Measurements from ENCODE around the gene CATSPERZ.
"Not testable (repeated sequence)": the region's sequence is repeated elsewhere in the genome, so short reads cannot be mapped to it uniquely, and the experiment has no call there.

CATSPERZ gene

GRCh38 chr11:64321026-64321425, 20.9 kb downstream of the CATSPERZ start:
- DNase-seq, result no peak

- DNase-seq, result no peak
These were observed 21.4 kb downstream of the CATSPERZ start for GRCh38 chr11:64321533-64321932.

DNA sequence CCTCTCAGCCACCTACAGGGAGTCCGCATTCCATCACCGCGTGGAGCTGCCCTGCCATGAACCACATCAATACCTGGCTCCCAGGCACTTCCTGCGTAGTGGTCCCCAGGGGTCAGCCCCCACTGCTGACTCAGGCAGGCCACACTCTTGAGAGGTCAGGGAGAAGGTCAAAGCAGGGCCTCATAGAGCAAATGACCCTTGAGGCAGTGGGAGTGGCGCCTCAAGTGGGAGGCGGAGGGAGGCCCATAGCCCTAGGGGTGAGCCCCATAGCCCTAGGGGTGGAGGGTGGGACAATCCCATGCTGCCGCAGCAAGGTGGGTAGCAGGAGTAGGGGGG, 22.7 kb downstream of the CATSPERZ start:
- no peak for DNase-seq

GRCh38 chr11:64323373-64323772, 23.2 kb downstream of the CATSPERZ start:
- DNase-seq, result no peak

GRCh38 chr11:64323984-64324383, 23.8 kb downstream of the CATSPERZ start:
- DNase-seq, result not testable (repeated sequence)

DNA sequence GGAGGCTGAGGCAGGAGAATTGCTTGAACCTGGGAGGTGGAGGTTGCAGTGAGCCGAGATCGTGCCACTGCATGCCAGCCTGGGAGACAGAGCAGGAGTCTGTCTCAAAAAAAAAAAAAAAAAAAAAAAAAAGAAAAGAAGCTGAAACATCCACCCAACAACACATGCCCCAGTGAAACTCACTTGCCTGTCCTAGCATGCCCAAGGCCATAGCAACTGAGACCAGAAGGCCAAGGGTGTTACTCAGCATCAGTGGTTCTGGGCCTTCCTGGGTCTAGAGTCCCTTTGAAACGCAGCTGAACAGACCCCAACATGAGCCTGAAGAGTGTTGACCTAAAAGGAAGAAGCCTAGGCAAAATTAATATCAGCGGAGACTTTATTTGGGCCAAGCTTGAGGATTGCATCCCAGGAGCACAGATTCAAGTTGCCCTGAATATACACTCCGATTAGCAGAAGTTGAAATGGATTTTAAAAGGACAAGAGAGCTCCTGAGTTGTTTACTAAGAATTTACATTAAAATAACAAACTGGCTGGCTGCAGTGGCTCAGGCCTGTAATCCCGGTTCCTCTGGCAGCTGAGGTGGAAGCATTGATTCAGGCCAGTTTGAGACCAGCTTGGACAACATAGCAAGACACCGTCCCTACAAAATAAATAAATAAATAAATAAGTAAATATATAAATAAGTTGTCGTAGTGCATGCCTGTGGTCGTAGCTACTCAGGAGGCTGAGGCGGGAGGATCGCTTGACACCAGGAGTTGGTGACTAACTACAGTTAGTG, 24.7 kb downstream of the CATSPERZ start:
- DNase-seq, result no peak

DNA sequence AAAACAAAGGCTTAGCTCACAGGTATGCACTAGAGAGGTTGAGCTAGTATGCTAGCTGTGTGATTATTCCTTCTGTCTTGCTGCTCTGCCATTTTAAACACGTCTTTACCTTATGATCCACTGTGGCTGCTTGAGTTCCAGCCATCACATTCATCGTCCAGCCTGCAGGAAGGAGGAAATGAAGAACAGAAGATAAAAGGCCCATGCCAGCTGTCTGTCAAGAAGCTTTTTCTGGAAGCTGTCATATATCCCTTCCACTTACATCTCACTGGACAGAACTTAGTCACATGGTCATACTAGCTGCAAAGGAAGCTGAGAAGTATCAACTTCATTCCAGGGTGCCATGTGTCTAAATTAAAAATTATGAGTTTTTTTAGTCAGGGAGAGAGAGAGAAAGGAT, 27.2 kb downstream of the CATSPERZ start:
- DNase-seq, result no peak

DNA sequence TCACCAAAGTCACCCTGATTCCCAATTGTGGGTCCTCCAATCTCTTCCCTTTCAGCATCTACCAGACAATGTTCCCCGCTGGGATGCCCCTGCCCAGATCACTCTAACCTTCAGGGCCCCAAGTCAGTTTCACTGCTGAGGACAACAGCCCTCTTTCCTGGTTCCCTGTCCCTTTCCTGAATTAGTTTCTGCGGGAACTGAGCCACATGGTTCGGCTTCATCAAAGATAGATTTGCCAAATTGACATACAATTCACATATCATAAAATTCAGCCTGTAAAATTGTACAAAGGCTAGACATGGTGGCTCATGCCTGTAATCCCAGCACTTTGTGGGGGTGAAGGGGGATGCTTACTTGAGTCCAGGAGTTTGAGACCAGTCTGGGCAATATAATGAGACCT, 27.8 kb downstream of the CATSPERZ start:
- no peak for DNase-seq

- DNase-seq, result no peak
These were observed 30.7 kb downstream of the CATSPERZ start for GRCh38 chr11:64330888-64331287.

DNA sequence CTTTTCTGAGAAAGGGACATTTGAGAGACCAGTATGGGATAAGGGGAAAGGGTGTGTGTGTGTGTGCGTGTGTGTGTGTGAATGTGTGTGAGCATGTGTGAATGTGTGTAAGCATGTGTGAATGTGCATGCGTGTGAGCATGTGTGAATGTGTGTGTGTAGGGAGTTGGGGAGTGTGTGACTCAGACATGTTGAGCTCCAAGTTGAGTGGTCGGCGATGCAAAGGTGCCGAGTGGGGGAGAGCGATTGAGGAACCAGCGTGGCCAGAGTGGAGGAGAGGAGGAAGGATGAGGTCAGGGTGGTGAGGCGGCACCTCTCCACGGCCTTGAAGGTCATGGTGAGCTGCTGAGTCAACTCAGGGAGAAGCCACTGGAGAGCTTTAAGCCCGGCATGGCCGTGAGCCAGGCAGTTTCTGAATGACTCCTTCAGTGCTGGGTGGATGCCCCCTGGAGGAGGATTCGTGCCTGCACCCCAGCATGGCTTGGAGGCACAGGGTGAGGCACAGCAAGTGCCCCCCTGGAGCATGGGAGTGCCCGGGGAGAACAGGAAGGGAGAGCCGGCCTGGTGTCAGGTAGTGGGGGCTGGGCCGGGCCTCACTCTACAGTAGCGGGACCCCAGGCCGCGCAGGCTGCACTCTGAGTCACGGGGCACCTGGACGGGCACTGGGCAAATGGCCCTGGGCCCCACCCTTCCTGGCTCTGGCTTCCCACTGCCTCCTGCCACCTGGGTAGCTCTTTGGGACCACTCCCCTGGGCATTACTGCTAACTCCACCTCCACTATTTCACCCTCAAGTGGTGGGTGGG, 31.6 kb downstream of the CATSPERZ start:
- DNase-seq, result peak; percentile 76

DNA sequence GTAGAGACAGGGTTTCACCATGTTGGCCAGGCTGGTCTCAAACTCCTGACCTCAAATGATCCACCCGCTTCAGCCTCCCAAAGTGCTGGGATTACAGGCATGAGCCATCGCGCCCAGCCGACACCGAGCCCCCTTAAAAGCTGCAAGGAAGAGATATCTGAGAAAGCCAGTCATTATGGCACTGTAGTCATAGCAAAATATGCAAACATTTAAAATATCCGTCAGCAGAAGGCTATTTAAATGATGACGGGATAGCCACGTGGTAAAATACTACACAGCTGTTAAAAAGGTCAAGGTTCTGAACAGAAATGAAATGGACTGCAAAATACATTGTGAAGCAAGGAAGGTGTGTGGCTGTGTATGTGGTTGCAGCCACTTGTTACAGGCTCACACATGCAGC, 33.4 kb downstream of the CATSPERZ start:
- DNase-seq, result no peak

DNA sequence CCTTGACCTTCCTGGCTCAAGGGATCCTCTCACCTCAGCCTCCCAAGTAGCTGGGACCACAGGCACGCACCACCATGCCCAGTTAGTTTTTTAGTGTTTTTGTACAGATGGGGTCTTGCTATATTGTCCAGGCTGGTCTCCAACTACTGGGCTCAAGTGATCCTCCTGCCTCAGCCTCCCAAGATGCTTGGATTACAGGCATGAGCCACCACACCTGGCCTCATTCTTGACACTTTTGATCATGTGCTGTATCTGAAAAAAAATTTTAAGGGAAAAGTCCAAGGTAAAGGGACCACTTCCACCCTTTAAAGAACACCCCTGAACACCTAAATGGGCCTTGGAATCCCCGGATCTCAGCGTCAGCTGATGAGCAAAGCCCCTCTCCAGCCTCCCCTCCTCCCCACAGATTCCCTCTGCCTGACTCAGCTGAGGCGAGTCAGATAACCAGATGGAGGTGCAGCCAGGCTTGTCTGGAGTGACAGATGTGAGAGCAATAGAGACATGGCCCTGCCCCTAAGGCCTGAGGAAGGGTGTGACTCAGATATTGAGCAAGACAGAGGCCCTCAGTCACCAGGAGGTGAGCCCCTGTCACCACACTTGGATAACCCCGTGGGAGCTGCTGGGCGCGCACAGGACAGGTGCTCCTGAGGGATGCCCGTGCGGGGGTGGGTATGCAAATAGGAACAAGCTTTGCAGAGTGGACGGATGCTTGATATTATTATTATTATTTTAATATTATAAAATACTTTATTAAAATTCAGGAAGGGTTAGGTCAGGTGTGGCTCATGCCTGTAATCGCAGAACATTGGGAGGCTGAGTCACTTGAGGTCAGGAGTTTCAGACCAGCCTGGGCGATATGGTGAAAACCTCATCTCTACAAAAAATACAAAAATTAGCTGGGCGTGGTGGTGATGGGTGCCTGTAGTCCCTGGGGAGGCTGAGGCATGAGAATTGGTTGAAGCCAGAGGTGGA, 34.9 kb downstream of the CATSPERZ start:
- no peak for DNase-seq

GRCh38 chr11:64337538-64338249, 37.5 kb downstream of the CATSPERZ start:
- DNase-seq, result no peak

- no peak for DNase-seq
These were observed 38.6 kb downstream of the CATSPERZ start for GRCh38 chr11:64338716-64339115.

GRCh38 chr11:64339286-64339685, 39.1 kb downstream of the CATSPERZ start:
- no peak for DNase-seq

GRCh38 chr11:64339754-64340408, 39.7 kb downstream of the CATSPERZ start, which contains the start of gene CCDC88B:
TSS of gene CCDC88B (plus strand) at chr11:64340204. CDS start at chr11:64340267, 63 bp downstream.
- peak; percentile 93 for DNase-seq

- DNase-seq, result peak; percentile 79
These were observed 40.6 kb downstream of the CATSPERZ start for GRCh38 chr11:64340671-64341335.

DNA sequence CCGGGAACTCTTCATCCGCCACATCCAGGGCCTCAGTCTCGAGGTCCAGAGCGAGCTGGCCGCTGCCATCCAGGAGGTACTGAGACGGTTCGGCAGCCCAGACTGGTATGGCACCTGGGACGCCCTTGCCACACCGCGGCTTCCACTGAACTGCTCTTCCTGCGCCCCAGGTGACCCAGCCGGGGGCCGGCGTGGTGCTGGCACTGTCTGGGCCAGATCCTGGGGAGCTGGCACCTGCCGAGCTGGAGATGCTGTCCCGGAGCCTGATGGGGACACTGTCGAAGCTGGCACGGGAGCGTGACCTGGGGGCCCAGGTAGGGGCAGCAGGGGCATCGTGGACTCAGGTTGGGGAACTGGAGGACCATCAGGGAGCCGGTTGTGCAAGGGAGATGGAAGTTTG, 41.3 kb downstream of the CATSPERZ start:
- DNase-seq, result no peak

DNA sequence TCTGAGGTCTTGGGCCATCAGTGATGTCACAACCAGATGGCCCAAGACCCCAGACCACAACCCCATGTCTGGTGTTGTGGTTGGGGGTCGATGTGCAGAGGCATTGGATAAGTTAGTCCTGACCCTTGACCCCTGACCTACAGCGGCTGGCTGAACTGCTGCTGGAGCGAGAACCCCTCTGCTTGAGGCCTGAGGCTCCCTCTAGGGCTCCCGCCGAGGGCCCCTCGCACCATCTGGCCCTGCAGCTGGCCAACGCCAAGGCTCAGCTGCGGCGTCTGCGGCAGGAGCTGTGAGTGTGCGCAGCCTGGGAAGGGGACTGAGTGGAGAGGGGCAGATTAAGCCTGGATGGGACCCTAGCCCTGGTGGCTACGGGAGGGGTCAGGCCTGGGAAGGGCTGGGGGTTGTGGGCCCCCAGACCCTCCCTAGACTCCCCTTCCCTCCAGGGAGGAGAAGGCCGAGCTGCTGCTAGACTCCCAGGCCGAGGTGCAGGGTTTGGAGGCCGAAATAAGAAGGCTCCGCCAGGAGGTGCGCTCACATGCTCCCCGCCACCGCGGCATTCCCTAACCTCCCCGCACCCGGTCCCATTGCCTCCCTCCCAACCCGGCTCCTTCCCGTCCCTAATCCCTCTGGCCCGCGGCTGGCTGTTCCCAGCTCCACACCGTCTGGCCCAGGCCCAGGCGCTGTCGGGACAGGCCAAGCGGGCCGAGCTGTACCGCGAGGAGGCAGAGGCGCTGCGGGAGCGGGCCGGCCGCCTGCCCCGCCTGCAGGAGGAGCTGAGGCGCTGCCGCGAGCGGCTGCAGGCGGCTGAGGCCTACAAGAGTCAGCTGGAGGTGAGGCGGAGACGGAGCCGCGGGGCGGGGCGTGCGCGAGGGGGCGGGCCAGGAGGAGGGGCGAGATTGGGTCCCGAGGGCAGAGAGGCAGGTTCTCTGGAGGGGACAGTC, 42.0 kb downstream of the CATSPERZ start:
- peak; percentile 93 for DNase-seq

All from CD4-positive, alpha-beta T cell treated with Interleukin-17A for 1 hour (primary cell).